GM18507 (cell line): ENCODE measurements around the gene NDUFS1.
A peak's percentile ranks its signal among the peaks of the same experiment; 100 is the strongest.
"Not testable (repeated sequence)": the region's sequence is repeated elsewhere in the genome, so short reads cannot be mapped to it uniquely, and the experiment has no call there.

Source experiments
- DNase-seq: peaks from one replicate; pipeline ENCODE4 v3.0.0; 2011; ENCODE audit warnings: low read depth; ENCODE audit not compliant: insufficient read length; ENCODE audit errors: extremely low spot score
- FAIRE-seq: peaks from 2 replicates; lab custom pipeline; 2011; peaks lifted over from hg19 to GRCh38; lab: Jason Lieb, UNC

Gene NDUFS1

DNA sequence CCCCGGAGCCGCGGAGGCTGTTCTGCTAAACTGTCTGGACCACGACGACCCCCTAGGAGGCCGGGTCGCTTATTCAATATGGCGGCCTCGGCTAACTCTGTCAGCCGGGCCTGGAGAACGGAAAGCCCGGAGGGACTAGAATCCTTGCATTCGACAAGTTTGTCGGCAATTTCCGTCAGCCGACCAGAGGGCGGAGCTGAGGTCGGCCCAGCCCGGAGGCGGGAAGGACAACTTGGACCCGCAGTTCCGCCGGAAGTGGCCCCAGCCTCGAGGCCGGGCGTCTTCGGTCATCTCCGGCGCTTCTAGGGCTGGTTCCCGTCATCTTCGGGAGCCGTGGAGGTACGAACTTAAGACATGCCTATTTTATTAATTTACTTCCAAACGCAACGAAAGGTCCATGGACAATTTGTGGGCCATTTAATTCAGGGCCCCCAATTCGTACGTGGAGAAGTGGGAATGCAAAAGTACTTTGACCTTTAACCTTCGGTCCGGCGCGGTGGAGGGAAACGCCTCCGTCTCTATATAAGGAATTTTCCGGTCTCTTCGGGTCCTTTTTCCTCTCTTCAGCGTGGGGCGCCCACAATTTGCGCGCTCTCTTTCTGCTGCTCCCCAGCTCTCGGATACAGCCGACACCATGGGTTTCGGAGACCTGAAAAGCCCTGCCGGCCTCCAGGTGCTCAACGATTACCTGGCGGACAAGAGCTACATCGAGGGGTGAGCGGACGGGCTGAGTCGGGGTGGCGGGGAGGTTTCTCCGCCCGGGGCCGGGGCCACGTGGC is at the start of gene NDUFS1, which contains the start of gene EEF1B2:
NDUFS1 (minus strand) TSS at position 99 of the 779 bp plus-strand sequence. CDS start 5,766 bp downstream, outside the sequence.
EEF1B2 (plus strand) TSS at position 550 of the 779 bp plus-strand sequence; CDS start at position 635, 85 bp downstream.
- FAIRE-seq (peak; percentile 97), DNase-seq (peak; percentile 90)

DNA sequence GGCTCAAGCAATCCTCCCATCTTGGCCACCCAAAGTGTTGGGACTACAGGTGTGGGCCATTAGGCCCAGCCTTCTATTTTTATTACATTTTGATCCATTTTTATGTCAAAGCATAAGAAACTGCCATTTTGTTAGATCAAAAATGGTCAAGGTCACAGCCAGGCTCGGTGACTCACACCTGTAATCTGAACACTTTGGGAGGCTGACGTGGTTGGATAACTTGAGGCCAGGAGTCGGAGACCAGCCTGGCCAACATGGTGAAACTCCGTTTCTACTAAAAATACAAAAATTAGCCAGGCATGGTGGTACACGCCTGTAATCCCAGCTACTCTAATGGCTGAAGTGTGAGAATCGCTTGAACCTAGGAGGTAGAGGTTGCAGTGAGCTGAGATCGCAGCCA is 49.7 kb upstream of the NDUFS1 start:
- DNase-seq = no peak
- FAIRE-seq = no peak

GRCh38 chr2:206207316-206207715 is 48.1 kb upstream of the NDUFS1 start:
- not testable (repeated sequence) for FAIRE-seq, DNase-seq

DNA sequence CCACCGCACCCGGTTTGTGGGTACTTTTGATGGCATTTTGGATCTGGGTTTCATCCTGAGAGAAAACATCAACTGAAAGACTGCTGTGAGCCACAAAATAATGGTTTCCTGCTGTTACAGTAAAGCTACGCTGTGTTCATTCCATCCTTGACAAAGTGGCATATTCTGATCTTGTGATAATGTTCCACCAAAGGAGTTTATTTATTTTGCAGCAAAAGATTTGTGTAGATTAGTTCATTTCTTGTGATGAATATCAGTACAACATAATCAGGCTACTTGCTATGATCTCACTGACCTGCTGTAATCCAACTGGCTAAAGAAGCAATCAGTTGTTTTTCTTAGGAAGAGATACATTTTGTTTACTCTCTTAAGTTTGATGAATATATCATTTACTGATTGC is 45.5 kb upstream of the NDUFS1 start:
- FAIRE-seq = no peak

GRCh38 chr2:206203331-206203730 is 44.1 kb upstream of the NDUFS1 start:
- FAIRE-seq (no peak), DNase-seq (no peak)

More for the DNA sequence above, 45.5 kb upstream of the NDUFS1 start:
- DNase-seq = no peak

DNA sequence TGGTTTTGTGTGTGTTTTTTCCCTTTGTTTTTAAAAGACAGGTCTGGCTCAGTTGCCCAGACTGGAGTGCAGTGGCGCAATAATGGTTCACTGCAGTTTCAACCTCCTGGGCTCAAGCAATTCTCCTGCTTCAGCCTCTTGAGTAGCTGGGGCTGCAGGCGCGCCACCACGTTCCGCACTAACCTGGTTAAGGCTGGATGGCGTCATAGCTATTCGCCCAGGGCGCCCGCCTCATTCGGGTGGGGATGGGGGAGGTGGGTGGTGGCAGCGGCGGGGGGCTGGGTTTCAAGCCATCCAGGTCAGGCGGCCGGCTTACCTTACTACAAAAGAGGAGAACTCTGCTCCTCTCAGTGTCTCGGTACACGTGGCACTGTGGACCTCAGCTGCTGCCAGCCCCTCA is 43.2 kb upstream of the NDUFS1 start:
- FAIRE-seq (no peak), DNase-seq (no peak)

- no peak for FAIRE-seq
- no peak for DNase-seq
These were observed 42.0 kb upstream of the NDUFS1 start for GRCh38 chr2:206201075-206201848.

DNA sequence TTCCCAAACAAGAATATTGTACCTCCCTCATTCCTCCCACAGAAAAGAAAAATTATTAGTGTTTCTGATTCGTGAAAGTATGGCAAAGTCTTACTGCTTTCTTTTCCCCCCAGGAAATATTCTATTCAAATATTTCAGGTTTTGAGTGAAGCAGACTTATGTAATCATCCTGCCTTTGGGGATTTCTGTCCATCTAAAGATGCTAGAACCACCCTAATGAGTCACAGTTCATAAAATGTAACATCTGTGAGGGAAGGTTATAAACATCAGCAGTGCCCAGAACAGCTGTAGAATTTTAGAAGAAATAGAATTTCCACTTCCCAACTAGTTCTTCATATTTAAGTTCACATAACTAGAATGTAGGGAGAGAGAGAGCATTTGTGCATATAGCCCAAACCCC is 39.4 kb upstream of the NDUFS1 start:
- FAIRE-seq (no peak), DNase-seq (no peak)

- DNase-seq (no peak), FAIRE-seq (no peak)
These were observed 34.6 kb upstream of the NDUFS1 start for GRCh38 chr2:206193671-206194357.

DNA sequence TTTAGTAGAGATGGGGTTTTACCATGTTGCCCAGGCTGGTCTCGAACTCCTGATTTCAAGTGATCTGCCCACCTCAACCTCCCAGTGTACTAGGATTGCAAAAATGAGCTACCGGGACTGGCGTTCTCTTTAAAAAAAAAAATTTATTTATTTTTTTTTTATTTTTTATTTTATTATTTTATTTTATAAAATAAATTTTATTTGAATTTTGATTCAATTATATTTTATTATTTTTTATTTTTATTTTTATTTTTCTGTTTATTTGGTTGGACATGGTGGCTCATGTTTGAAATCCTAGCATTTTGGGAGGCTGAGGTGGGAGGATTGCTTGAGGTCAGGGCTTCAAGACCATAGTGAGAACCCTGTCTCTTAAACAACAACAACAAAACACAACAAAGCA is 32.9 kb upstream of the NDUFS1 start:
- FAIRE-seq (no peak), DNase-seq (no peak)

DNA sequence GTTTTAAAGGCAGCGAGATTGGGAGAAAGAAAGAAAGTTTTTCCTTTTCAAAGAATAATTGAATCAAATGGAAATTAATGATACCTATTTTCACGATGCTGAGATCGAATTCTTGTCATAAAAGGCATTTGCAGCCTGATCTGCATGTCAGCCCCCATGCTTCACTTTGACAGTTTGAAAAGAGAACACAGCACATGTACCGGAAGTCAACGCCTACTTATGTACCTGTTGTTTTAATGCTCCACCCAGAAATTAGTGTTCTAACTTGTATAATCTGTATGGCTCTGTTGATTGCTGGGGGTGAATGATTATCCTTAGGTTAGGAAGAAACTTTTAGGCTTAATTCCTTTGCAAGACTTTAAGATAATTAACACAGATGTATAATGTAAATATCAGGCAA is 31.4 kb upstream of the NDUFS1 start:
- FAIRE-seq (no peak), DNase-seq (no peak)

GRCh38 chr2:206190111-206190510 is 30.9 kb upstream of the NDUFS1 start:
- FAIRE-seq (no peak), DNase-seq (no peak)

- no peak for DNase-seq
- no peak for FAIRE-seq
These were observed 30.4 kb upstream of the NDUFS1 start for GRCh38 chr2:206189691-206190090.

GRCh38 chr2:206181526-206181925 is 22.3 kb upstream of the NDUFS1 start:
- FAIRE-seq, DNase-seq: not testable (repeated sequence)

DNA sequence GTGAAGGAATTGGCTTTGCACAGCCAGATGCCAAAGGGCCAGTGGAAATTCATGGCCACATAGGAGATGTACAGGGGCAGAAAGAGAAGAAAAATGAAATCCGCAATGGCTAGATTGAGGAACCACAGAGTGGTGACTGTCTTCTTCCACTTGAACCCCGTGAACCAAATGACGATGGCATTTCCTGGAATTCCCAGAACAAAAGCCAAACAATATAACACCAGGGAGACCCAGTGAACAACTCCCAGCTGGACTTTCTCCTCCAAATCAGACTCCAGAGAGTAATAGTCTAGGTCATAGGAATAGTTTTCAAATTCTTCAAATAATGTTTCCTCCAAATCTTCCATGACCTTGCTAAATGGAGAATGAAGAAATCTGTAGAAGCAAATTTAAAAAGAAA is 17.7 kb upstream of the NDUFS1 start:
- DNase-seq = no peak
- FAIRE-seq = no peak

GRCh38 chr2:206176121-206176520 is 16.9 kb upstream of the NDUFS1 start:
- no peak for FAIRE-seq
- DNase-seq = no peak

DNA sequence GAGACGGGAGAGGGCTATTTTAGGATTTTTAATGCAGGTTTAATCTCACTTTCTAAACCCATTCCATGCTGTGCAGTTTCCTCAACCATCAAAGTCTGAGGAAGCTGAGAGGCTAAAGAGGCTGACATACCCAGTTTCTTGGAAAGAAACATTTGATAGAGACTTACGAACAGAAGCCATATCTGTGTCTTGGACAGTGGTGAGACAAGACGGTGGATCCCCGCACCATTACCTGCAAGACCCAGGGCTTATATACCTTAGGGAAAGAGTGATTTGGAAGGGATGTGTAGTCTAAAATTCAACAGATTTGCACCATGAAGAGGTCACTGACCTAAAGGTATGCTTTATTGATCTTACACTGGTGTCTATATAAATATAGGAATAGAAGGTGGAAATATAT is 13.9 kb upstream of the NDUFS1 start:
- DNase-seq (no peak), FAIRE-seq (no peak)

DNA sequence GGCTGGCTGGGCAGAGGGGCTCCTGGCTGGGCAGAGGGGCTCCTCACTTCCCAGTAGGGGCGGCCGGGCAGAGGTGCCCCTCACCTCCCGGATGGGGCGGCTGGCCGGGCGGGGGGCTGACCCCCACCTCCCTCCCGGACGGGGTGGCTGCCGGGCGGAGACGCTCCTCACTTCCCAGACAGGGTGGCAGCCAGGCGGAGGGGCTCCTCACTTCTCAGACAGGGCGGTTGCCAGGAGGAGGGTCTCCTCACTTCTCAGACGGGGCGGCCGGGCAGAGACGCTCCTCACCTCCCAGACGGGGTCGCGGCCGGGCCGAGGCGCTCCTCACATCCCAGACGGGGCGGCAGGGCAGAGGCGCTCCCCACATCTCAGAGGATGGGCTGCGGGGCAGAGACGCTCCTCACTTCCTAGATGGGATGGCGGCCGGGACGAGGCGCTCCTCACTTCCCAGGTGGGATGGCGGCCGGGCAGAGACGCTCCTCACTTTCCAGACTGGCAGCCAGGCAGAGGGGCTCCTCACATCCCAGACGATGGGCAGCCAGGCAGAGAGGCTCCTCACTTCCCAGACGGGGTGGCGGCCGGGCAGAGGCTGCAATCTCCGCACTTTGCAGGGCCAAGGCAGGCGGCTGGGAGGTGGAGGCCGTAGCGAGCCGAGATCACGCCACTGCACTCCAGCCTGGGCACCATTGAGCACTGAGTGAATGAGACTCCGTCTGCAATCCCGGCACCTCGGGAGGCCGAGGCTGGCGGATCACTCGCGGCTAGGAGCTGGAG is 12.6 kb upstream of the NDUFS1 start:
- FAIRE-seq, DNase-seq: not testable (repeated sequence)

DNA sequence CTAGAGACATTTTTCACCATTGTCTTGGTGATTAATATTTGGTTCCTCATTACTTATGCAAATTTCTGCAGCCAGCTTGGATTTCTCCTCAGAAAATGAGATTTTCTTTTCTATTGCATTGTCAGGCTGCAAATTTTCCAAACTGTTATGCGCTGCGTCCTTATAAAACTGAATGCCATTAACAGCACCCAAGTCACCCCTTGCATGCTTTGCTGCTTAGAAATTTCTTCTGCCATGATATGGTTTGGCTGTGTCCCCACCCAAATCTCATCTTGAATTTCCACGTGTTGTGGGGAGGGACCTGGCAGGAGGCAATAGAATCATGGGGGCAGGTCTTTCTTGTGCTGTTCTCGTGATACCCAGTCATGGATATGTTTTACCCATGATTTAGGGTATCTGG is 9.0 kb upstream of the NDUFS1 start:
- DNase-seq, FAIRE-seq: not testable (repeated sequence)
